Thoracic aorta (tissue), 2 donors: ENCODE measurements around the gene A3GALT2. TPM values are rescaled to one million over a fixed set of nuclear protein-coding genes. Genes with fewer than 3 reads are reported as not detected.

ENCODE experiments used
- ATAC-seq: fragments of 150-250 bp; one replicate; pipeline ENCODE4 v1.8.0; 2017; ENCODE audit warnings: low read depth; ENCODE audit not compliant: insufficient number of reproducible peaks, low FRiP score
- DNase-seq: peaks from one replicate; pipeline ENCODE4 v3.0.0-alpha.2; 2020; ENCODE audit warnings: low spot score
- H3K27ac ChIP-seq, 2 donors: fragments of 200-600 bp; sonication (generic); 1 replicate in 1 of 2; 2 replicates in 1 of 2; pipeline ENCODE4 v1.5.1; 2016; ENCODE audit warnings: mild to moderate bottlenecking in 2 of 2, moderate library complexity in 2 of 2
- H3K27me3 ChIP-seq: fragments of 200-600 bp; sonication (generic); replicated peaks from 2 replicates; pipeline ENCODE4 v1.6.0; 2016; ENCODE audit warnings: mild to moderate bottlenecking; ENCODE audit not compliant: insufficient read depth
- H3K36me3 ChIP-seq: fragments of 200-600 bp; sonication (generic); one replicate; pipeline ENCODE4 v1.5.1; 2016
- H3K4me1 ChIP-seq, 2 donors: fragments of 200-600 bp; sonication (generic); 1 replicate in 1 of 2; 2 replicates in 1 of 2; pipeline versions ENCODE4 v1.5.1 to v1.6.0; 2016; ENCODE audit warnings: low read depth in 2 of 2, mild to moderate bottlenecking in 1 of 2; ENCODE audit not compliant: control insufficient read depth in 1 of 2
- H3K4me3 ChIP-seq: fragments of 200-600 bp; sonication (generic); 2 replicates; pipeline ENCODE4 v1.5.1; 2016; ENCODE audit warnings: mild to moderate bottlenecking
- H3K9me3 ChIP-seq: fragments of 200-600 bp; sonication (generic); 2 replicates; pipeline ENCODE4 v1.5.1; 2016
- CTCF ChIP-seq: fragments of 200-600 bp; sonication (generic); IDR thresholded peaks from one replicate; pipeline ENCODE4 v1.5.1; 2019; ENCODE audit warnings: antibody characterized with exemption
- total RNA-seq, 2 donors: library from RNA; depleted of rRNA; stranded (reverse); fragments of >200 nt; gene quantifications; one replicate each; pipeline versions ENCODE4 v1.1.0 to v1.2.3, GENCODE V29; 2016

A3GALT2 gene
- total RNA-seq, 2 donors from 2014 or later, result 0.54 to 0.71 TPM

- H3K4me3 ChIP-seq, result peak overlapping the region; percentile 79
- H3K9me3 ChIP-seq, result no peaks in the 10 kb centered on the region
- H3K4me1 ChIP-seq, result peaks cover 36 to 60% of the 10 kb centered on the region in 2 donors
- DNase-seq (no peak), ATAC-seq (no peak)
- H3K36me3 ChIP-seq, result no peaks in the 10 kb centered on the region
- no peak for TF ChIP-seq CTCF
- no peaks in the 10 kb centered on the region for H3K27me3 ChIP-seq
- H3K27ac ChIP-seq, result peak overlapping the region; percentile 92 to 99
These were observed 62.9 kb downstream of the A3GALT2 start for GRCh38 chr1:33257772-33258712.

GRCh38 chr1:33257207-33257771 is 63.6 kb downstream of the A3GALT2 start:
- ATAC-seq, result no peak
- Histone ChIP-seq H3K36me3 (no peaks in the 10 kb centered on the region), H3K4me3 (peak overlapping the region; percentile 79), H3K4me1 (peaks cover 32 to 52% of the 10 kb centered on the region in 2 donors), H3K27ac (peak overlapping the region; percentile 92 to 99), H3K9me3 (no peaks in the 10 kb centered on the region), H3K27me3 (no peaks in the 10 kb centered on the region)
- DNase-seq, result no peak
- TF ChIP-seq CTCF, result no peak

Other genes with a start within 250 kb of the A3GALT2 start
- gene AZIN2, start 239.9 kb downstream of the A3GALT2 start, total RNA-seq, result 1 to 10 TPM; 5.6 to 6.2 TPM
- 10 to 100 TPM; 13.0 to 14.0 TPM for gene TRIM62, start 139.1 kb downstream of the A3GALT2 start, total RNA-seq
- gene ZNF362, start 64.6 kb downstream of the A3GALT2 start, total RNA-seq, result 10 to 100 TPM; 25.3 to 55.4 TPM
- gene PHC2, start 110.0 kb upstream of the A3GALT2 start, total RNA-seq, result 100 to 1,000 TPM; 174 to 238 TPM
- 10 to 100 TPM in 1 of 2 donors, 1 to 10 TPM in 1; 7.6 to 15.4 TPM for gene ZSCAN20, start 151.5 kb upstream of the A3GALT2 start, total RNA-seq